Measurements from ENCODE around the gene PAK6. TPM values are rescaled to one million over a fixed set of nuclear protein-coding genes. Genes with fewer than 3 reads are reported as not detected.

The PAK6 gene
- polyA plus RNA-seq, 1 donor (not counting 4 experiments of a cell fraction or from before 2014, with no cell fraction given): 11.5 TPM

DNA sequence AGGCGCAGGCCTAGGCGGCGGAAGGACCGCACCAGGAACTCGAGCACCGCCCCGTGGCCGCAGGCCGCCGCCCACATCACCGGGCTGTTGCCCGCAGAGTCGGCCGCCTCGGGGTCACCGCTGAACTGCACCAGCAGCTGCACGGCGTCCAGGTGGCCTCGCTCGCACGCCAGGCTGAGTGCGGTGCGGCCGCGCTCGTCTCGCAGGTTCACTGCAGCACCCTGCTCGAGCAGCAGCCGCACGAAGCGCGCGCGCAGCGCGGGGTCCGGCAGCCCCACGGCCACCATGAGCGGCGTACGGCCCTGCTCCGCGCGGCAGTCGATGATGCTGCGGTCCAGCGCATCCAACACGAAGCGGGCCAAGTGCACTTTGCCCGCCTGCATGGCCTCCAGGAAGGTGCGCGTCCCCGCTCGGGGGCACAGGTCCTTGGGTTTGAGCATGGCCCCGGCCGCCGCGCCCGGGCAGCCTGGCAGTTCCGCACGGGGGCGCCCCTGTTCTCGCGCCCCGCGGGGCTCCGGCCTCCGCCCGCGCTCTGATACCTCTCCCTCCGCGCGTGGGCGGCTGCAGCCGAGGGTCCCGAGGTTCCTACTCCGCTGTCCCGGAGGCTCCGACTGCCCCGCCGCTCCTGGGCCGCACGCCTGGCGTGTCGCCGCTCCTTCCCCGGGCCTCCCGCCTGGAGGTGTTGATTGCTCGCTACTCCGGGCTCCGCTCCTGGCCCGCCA, 43.4 kb downstream of the PAK6 start:
- peaks cover 0 to 2% of the 10 kb centered on the region in 2 experiments for H3K36me3 ChIP-seq (ENCODE audit: control insufficient read depth in 2 of 2, extremely low read depth in 1 of 2, insufficient read depth in 2 of 2, low read length in 2 of 2)
- peaks cover 14% of the 10 kb centered on the region for H3K4me1 ChIP-seq (ENCODE audit: control insufficient read depth, extremely low read depth, insufficient read depth, low read length)
- peak overlapping the region; percentile 76 for H3K4me2 ChIP-seq (ENCODE audit: control insufficient read depth, extremely low read depth, insufficient read depth, low read depth, low read length)
- no peak overlapping the region for H3K9ac ChIP-seq (ENCODE audit: control insufficient read depth, extremely low read depth, insufficient read depth, low read length)
- peaks cover 45% of the 10 kb centered on the region for H3K27me3 ChIP-seq (ENCODE audit: control insufficient read depth, extremely low read depth, insufficient read depth, low read length)
- no peak for FAIRE-seq
- H4K20me1 ChIP-seq (ENCODE audit: control insufficient read depth, extremely low read depth, insufficient read depth, low read length): peaks cover 2% of the 10 kb centered on the region
- DNase-seq (ENCODE audit: low read depth, low spot score): no peak
- peak overlapping the region; percentile 29 to 62 (median 55) for H3K4me3 ChIP-seq (ENCODE audit: control insufficient read depth in 2 of 3, extremely low read depth in 1 of 3, insufficient read depth in 2 of 3, low read depth in 1 of 3, low read length in 3 of 3)
- no peaks in the 10 kb centered on the region for H3K9me3 ChIP-seq (ENCODE audit: control insufficient read depth, low read depth, low read length)
- H3K9me1 ChIP-seq (ENCODE audit: control insufficient read depth, extremely low read depth, insufficient read depth, low read length): no peaks in the 10 kb centered on the region
- peak; percentile 55 for TF ChIP-seq EZH2 (IDR thresholded peaks at IDR 0.05; ENCODE audit: low read length)
- TF ChIP-seq, protein P1, sequence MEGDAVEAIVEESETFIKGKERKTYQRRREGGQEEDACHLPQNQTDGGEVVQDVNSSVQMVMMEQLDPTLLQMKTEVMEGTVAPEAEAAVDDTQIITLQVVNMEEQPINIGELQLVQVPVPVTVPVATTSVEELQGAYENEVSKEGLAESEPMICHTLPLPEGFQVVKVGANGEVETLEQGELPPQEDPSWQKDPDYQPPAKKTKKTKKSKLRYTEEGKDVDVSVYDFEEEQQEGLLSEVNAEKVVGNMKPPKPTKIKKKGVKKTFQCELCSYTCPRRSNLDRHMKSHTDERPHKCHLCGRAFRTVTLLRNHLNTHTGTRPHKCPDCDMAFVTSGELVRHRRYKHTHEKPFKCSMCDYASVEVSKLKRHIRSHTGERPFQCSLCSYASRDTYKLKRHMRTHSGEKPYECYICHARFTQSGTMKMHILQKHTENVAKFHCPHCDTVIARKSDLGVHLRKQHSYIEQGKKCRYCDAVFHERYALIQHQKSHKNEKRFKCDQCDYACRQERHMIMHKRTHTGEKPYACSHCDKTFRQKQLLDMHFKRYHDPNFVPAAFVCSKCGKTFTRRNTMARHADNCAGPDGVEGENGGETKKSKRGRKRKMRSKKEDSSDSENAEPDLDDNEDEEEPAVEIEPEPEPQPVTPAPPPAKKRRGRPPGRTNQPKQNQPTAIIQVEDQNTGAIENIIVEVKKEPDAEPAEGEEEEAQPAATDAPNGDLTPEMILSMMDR (optimal IDR thresholded peaks at IDR 0.05 in 1 of 3, IDR thresholded peaks at IDR 0.05 in 1 of 3, conservative IDR thresholded peaks at IDR 0.05 in 1 of 3; ENCODE audit: extremely low read depth in 1 of 3, insufficient read depth in 2 of 3, low read length in 3 of 3): peak in 2 of 3 experiments; percentile 46 to 64
- H2AFZ ChIP-seq (ENCODE audit: control insufficient read depth, low read length): peak overlapping the region; percentile 51
- H3K27ac ChIP-seq (ENCODE audit: control insufficient read depth, insufficient read depth, low read length): no peak overlapping the region
- H3K79me2 ChIP-seq (ENCODE audit: control insufficient read depth, insufficient read depth, low read length): no peaks in the 10 kb centered on the region
- dilution Hi-C loops (cut with MboI; ENCODE audit: extremely low pct_ligation_motif_present, low sequenced_read_pairs): no loop called here

DNA sequence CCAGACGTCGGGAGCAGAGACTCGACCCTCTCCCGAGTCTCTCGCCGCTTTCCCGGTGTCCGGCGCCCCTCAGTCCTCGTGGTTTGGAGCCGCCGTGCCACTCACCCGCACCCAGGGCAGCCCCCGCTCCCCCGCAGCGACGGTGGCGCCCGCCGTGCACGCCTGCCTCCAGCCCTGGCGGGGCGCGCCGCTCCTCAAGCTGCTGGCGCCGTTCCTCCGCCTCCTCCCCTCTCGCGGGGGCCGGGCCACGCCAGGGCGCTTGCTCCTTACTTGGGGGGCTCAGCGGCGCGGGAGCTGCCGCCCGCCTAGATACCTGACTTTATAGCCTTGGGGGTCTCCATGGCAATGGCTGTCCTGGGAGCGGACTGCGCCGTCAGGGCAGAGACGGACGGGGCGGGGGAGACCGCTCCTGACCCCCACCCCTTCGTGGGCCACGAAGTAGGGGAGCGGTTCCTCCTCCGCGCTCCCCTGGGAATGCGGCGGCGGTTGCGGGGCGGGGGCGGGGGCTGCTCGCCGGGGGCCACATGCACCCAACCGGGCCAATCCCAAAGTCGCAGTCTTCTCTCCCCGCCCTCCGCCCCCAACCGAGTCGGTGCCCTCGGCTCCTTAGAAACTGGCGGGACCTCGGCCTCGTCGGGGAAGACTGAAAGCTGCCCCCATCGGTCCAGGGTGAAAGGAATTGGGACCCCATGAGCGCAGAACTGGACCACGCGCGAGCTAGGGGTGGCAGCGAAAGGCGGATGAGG, 44.2 kb downstream of the PAK6 start, which contains the start of gene ANKRD63:
TSS of gene ANKRD63 (minus strand) at position 196 of the 746 bp plus-strand sequence. CDS start 478 bp downstream, outside the sequence.
- H3K9ac ChIP-seq (ENCODE audit: control insufficient read depth, extremely low read depth, insufficient read depth, low read length): no peak within 1 kb of the TSS
- DNase-seq (ENCODE audit: low read depth, low spot score): no peak
- peaks cover 45% of the 10 kb centered on the region for H3K27me3 ChIP-seq (ENCODE audit: control insufficient read depth, extremely low read depth, insufficient read depth, low read length)
- no peaks in the 10 kb centered on the region for H3K9me3 ChIP-seq (ENCODE audit: control insufficient read depth, low read depth, low read length)
- no peaks in the 10 kb centered on the region for H3K79me2 ChIP-seq (ENCODE audit: control insufficient read depth, insufficient read depth, low read length)
- H3K9me1 ChIP-seq (ENCODE audit: control insufficient read depth, extremely low read depth, insufficient read depth, low read length): no peaks in the 10 kb centered on the region
- TF ChIP-seq EZH2 (IDR thresholded peaks at IDR 0.05; ENCODE audit: low read length): no peak
- TF ChIP-seq, protein P1 (optimal IDR thresholded peaks at IDR 0.05 in 1 of 3, IDR thresholded peaks at IDR 0.05 in 1 of 3, conservative IDR thresholded peaks at IDR 0.05 in 1 of 3; ENCODE audit: extremely low read depth in 1 of 3, insufficient read depth in 2 of 3, low read length in 3 of 3): no peak
- peak within 1 kb of the TSS; percentile 76 for H3K4me2 ChIP-seq (ENCODE audit: control insufficient read depth, extremely low read depth, insufficient read depth, low read depth, low read length)
- no peak within 1 kb of the TSS for H3K27ac ChIP-seq (ENCODE audit: control insufficient read depth, insufficient read depth, low read length)
- no peak for FAIRE-seq
- peaks cover 2% of the 10 kb centered on the region for H4K20me1 ChIP-seq (ENCODE audit: control insufficient read depth, extremely low read depth, insufficient read depth, low read length)
- dilution Hi-C loops (cut with MboI; ENCODE audit: extremely low pct_ligation_motif_present, low sequenced_read_pairs): no loop called here
- peak within 1 kb of the TSS; percentile 29 to 62 (median 55) for H3K4me3 ChIP-seq (ENCODE audit: control insufficient read depth in 2 of 3, extremely low read depth in 1 of 3, insufficient read depth in 2 of 3, low read depth in 1 of 3, low read length in 3 of 3)
- peaks cover 14% of the 10 kb centered on the region for H3K4me1 ChIP-seq (ENCODE audit: control insufficient read depth, extremely low read depth, insufficient read depth, low read length)
- no peaks in the 10 kb centered on the region for H3K36me3 ChIP-seq (ENCODE audit: control insufficient read depth in 2 of 2, extremely low read depth in 1 of 2, insufficient read depth in 2 of 2, low read length in 2 of 2)
- peak within 1 kb of the TSS; percentile 51 for H2AFZ ChIP-seq (ENCODE audit: control insufficient read depth, low read length)

Data from keratinocyte (primary cell).